ENCODE data around the gene TPK1.

Gene TPK1

GRCh38 chr7:144835652-144836544, at the start of gene TPK1:
Gene TPK1 (minus strand): TSS chr7:144836053. CDS start chr7:144835602, 451 bp downstream.
- Histone ChIP-seq H3K9me3 (ENCODE audit: low read depth, low read length) (no peaks in the 10 kb centered on the region), H3K9ac (ENCODE audit: insufficient read length) (peak within 1 kb of the TSS; percentile 81), H3K27ac (peak within 1 kb of the TSS; percentile 50), H3K36me3 (ENCODE audit: insufficient read depth, low read length) (no peaks in the 10 kb centered on the region), H3K4me3 (peak within 1 kb of the TSS; percentile 98)
- DNase-seq (ENCODE audit: low read depth, low spot score) = peak; percentile 44
- peak; percentile 87 for TF ChIP-seq FOXP2 (optimal IDR thresholded peaks at IDR 0.05; ENCODE audit: control extremely low read depth, extremely low read length, insufficient read depth)
- TF ChIP-seq EZH2 (IDR thresholded peaks at IDR 0.05) = no peak
- TF ChIP-seq POLR2AphosphoS5 (IDR thresholded peaks at IDR 0.05; ENCODE audit: borderline replicate concordance, low read depth, low read length) = peak; percentile 85

- no peaks in the 10 kb centered on the region for H3K9me3 ChIP-seq (ENCODE audit: low read depth, low read length)
- H3K9ac ChIP-seq (ENCODE audit: insufficient read length) = no peak overlapping the region
- no peak overlapping the region for H3K27ac ChIP-seq
- DNase-seq (ENCODE audit: low read depth, low spot score) = no peak
- no peak for TF ChIP-seq POLR2AphosphoS5 (IDR thresholded peaks at IDR 0.05; ENCODE audit: borderline replicate concordance, low read depth, low read length)
- TF ChIP-seq EZH2 (IDR thresholded peaks at IDR 0.05) = no peak
- TF ChIP-seq FOXP2 (optimal IDR thresholded peaks at IDR 0.05; ENCODE audit: control extremely low read depth, extremely low read length, insufficient read depth) = no peak
- no peak overlapping the region for H3K4me3 ChIP-seq
- H3K36me3 ChIP-seq (ENCODE audit: insufficient read depth, low read length) = no peaks in the 10 kb centered on the region
Observed at GRCh38 chr7:144885478-144885877, 49.6 kb upstream of the TPK1 start.

GRCh38 chr7:144884896-144885295, 49.0 kb upstream of the TPK1 start:
- TF ChIP-seq FOXP2 (optimal IDR thresholded peaks at IDR 0.05; ENCODE audit: control extremely low read depth, extremely low read length, insufficient read depth) (no peak), EZH2 (IDR thresholded peaks at IDR 0.05) (no peak), POLR2AphosphoS5 (IDR thresholded peaks at IDR 0.05; ENCODE audit: borderline replicate concordance, low read depth, low read length) (no peak)
- no peak for DNase-seq (ENCODE audit: low read depth, low spot score)
- Histone ChIP-seq H3K4me3 (no peak overlapping the region), H3K9ac (ENCODE audit: insufficient read length) (no peak overlapping the region), H3K9me3 (ENCODE audit: low read depth, low read length) (no peaks in the 10 kb centered on the region), H3K27ac (no peak overlapping the region), H3K36me3 (ENCODE audit: insufficient read depth, low read length) (no peaks in the 10 kb centered on the region)

- Histone ChIP-seq H3K36me3 (ENCODE audit: insufficient read depth, low read length) (no peaks in the 10 kb centered on the region), H3K4me3 (no peak overlapping the region), H3K9me3 (ENCODE audit: low read depth, low read length) (no peaks in the 10 kb centered on the region), H3K9ac (ENCODE audit: insufficient read length) (no peak overlapping the region), H3K27ac (no peak overlapping the region)
- no peak for DNase-seq (ENCODE audit: low read depth, low spot score)
- TF ChIP-seq POLR2AphosphoS5 (IDR thresholded peaks at IDR 0.05; ENCODE audit: borderline replicate concordance, low read depth, low read length) = no peak
- no peak for TF ChIP-seq EZH2 (IDR thresholded peaks at IDR 0.05)
- no peak for TF ChIP-seq FOXP2 (optimal IDR thresholded peaks at IDR 0.05; ENCODE audit: control extremely low read depth, extremely low read length, insufficient read depth)
Observed at GRCh38 chr7:144873316-144873845, 37.5 kb upstream of the TPK1 start.

- H3K9ac ChIP-seq (ENCODE audit: insufficient read length) = no peak overlapping the region
- DNase-seq (ENCODE audit: low read depth, low spot score) = no peak
- no peak for TF ChIP-seq EZH2 (IDR thresholded peaks at IDR 0.05)
- TF ChIP-seq POLR2AphosphoS5 (IDR thresholded peaks at IDR 0.05; ENCODE audit: borderline replicate concordance, low read depth, low read length) = no peak
- TF ChIP-seq FOXP2 (optimal IDR thresholded peaks at IDR 0.05; ENCODE audit: control extremely low read depth, extremely low read length, insufficient read depth) = no peak
- no peak overlapping the region for H3K4me3 ChIP-seq
- no peaks in the 10 kb centered on the region for H3K36me3 ChIP-seq (ENCODE audit: insufficient read depth, low read length)
- H3K9me3 ChIP-seq (ENCODE audit: low read depth, low read length) = no peaks in the 10 kb centered on the region
- H3K27ac ChIP-seq = no peak overlapping the region
Observed at GRCh38 chr7:144869082-144869481, 33.2 kb upstream of the TPK1 start.

- Histone ChIP-seq H3K9me3 (ENCODE audit: low read depth, low read length) (no peaks in the 10 kb centered on the region), H3K4me3 (no peak overlapping the region), H3K27ac (no peak overlapping the region), H3K36me3 (ENCODE audit: insufficient read depth, low read length) (no peaks in the 10 kb centered on the region), H3K9ac (ENCODE audit: insufficient read length) (no peak overlapping the region)
- no peak for TF ChIP-seq EZH2 (IDR thresholded peaks at IDR 0.05)
- no peak for TF ChIP-seq FOXP2 (optimal IDR thresholded peaks at IDR 0.05; ENCODE audit: control extremely low read depth, extremely low read length, insufficient read depth)
- TF ChIP-seq POLR2AphosphoS5 (IDR thresholded peaks at IDR 0.05; ENCODE audit: borderline replicate concordance, low read depth, low read length) = no peak
- DNase-seq (ENCODE audit: low read depth, low spot score) = no peak
Observed at GRCh38 chr7:144866189-144866588, 30.3 kb upstream of the TPK1 start.

DNA sequence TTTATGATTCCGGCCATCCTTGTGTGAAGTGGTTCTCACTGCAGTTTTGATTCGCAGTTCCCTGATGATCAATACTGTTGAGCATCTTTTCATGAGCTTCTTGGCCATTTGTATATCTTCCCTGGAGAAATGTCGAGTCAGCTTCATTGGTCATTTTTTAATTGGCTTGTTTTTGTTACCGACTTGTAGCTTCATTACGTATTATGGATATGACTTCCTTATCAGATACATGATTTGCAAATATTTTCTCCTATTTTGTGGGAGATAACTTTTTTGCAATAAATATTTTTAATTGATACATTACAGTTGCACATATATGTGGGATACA, 27.4 kb upstream of the TPK1 start:
- no peak overlapping the region for H3K9ac ChIP-seq (ENCODE audit: insufficient read length)
- no peak overlapping the region for H3K27ac ChIP-seq
- TF ChIP-seq FOXP2 (optimal IDR thresholded peaks at IDR 0.05; ENCODE audit: control extremely low read depth, extremely low read length, insufficient read depth) = no peak
- no peak for TF ChIP-seq POLR2AphosphoS5 (IDR thresholded peaks at IDR 0.05; ENCODE audit: borderline replicate concordance, low read depth, low read length)
- no peak for TF ChIP-seq EZH2 (IDR thresholded peaks at IDR 0.05)
- H3K4me3 ChIP-seq = no peak overlapping the region
- no peaks in the 10 kb centered on the region for H3K9me3 ChIP-seq (ENCODE audit: low read depth, low read length)
- DNase-seq (ENCODE audit: low read depth, low spot score) = no peak
- H3K36me3 ChIP-seq (ENCODE audit: insufficient read depth, low read length) = no peaks in the 10 kb centered on the region

GRCh38 chr7:144862612-144863319, 26.9 kb upstream of the TPK1 start:
- Histone ChIP-seq H3K4me3 (no peak overlapping the region), H3K9me3 (ENCODE audit: low read depth, low read length) (no peaks in the 10 kb centered on the region), H3K9ac (ENCODE audit: insufficient read length) (no peak overlapping the region), H3K36me3 (ENCODE audit: insufficient read depth, low read length) (no peaks in the 10 kb centered on the region), H3K27ac (no peak overlapping the region)
- DNase-seq (ENCODE audit: low read depth, low spot score) = no peak
- TF ChIP-seq EZH2 (IDR thresholded peaks at IDR 0.05) = no peak
- TF ChIP-seq POLR2AphosphoS5 (IDR thresholded peaks at IDR 0.05; ENCODE audit: borderline replicate concordance, low read depth, low read length) = no peak
- TF ChIP-seq FOXP2 (optimal IDR thresholded peaks at IDR 0.05; ENCODE audit: control extremely low read depth, extremely low read length, insufficient read depth) = no peak
